Measurements from ENCODE around the gene OR7C1.

Gene OR7C1

GRCh38 chr19:14764401-14764800, 70.6 kb downstream of the OR7C1 start:
- Histone ChIP-seq H3K4me3 (no peak overlapping the region), H3K27ac (no peak overlapping the region)
- no peak for DNase-seq (ENCODE audit: low spot score)
- TF ChIP-seq CTCF (IDR thresholded peaks at IDR 0.05): no peak

- TF ChIP-seq CTCF (IDR thresholded peaks at IDR 0.05): no peak
- H3K27ac ChIP-seq: no peak overlapping the region
- DNase-seq (ENCODE audit: low spot score): no peak
- H3K4me3 ChIP-seq: no peak overlapping the region
Measured at GRCh38 chr19:14763497-14764145, 71.4 kb downstream of the OR7C1 start.

GRCh38 chr19:14762111-14762510, 72.9 kb downstream of the OR7C1 start:
- no peak for DNase-seq (ENCODE audit: low spot score)
- no peak overlapping the region for H3K4me3 ChIP-seq
- TF ChIP-seq CTCF (IDR thresholded peaks at IDR 0.05): no peak
- no peak overlapping the region for H3K27ac ChIP-seq

GRCh38 chr19:14761607-14762006, 73.4 kb downstream of the OR7C1 start:
- TF ChIP-seq CTCF (IDR thresholded peaks at IDR 0.05): no peak
- no peak overlapping the region for H3K4me3 ChIP-seq
- no peak for DNase-seq (ENCODE audit: low spot score)
- no peak overlapping the region for H3K27ac ChIP-seq

GRCh38 chr19:14758816-14759215, 76.2 kb downstream of the OR7C1 start:
- TF ChIP-seq CTCF (IDR thresholded peaks at IDR 0.05): no peak
- DNase-seq (ENCODE audit: low spot score): no peak
- H3K27ac ChIP-seq: no peak overlapping the region
- no peak overlapping the region for H3K4me3 ChIP-seq

GRCh38 chr19:14748601-14749000, 86.4 kb downstream of the OR7C1 start:
- TF ChIP-seq CTCF (IDR thresholded peaks at IDR 0.05): no peak
- DNase-seq (ENCODE audit: low spot score): no peak

More at GRCh38 chr19:14748601-14749000, 86.4 kb downstream of the OR7C1 start:
- no peak overlapping the region for H3K4me3 ChIP-seq
- no peak overlapping the region for H3K27ac ChIP-seq

Data from coronary artery (tissue), 2 donors.